Spleen (tissue), 7 donors: ENCODE measurements around the gene POTEF.
"Not testable (repeated sequence)": the region's sequence is repeated elsewhere in the genome, so short reads cannot be mapped to it uniquely, and the experiment has no call there.

Source experiments
- CTCF ChIP-seq, 11 experiments: fragments of 200-600 bp in 7 of 11; fragments of 450-650 bp in 4 of 11; sonication (generic) in 4 of 11; IDR thresholded peaks in 8 of 11; conservative IDR thresholded peaks in 3 of 11; 1 replicate in 7 of 11; 2 replicates in 4 of 11; pipeline versions ENCODE4 v1.4.0 to v1.8.0; 2016 to 2021; ENCODE audit warnings: antibody characterized with exemption in 11 of 11, inconsistent platforms in 4 of 11, mild to moderate bottlenecking in 1 of 11
- POLR2A ChIP-seq, 3 donors: fragments of 450-650 bp; IDR thresholded peaks; one replicate each; pipeline ENCODE4 v1.5.1; 2017; ENCODE audit warnings: antibody characterized with exemption in 3 of 3, mild to moderate bottlenecking in 1 of 3
- POLR2AphosphoS5 ChIP-seq, 3 donors: sonication (generic); formaldehyde crosslinking; IDR thresholded peaks; one replicate each; pipeline ENCODE4 v1.5.1; 2017; ENCODE audit warnings: antibody characterized with exemption in 3 of 3
- donor health status: DM: no; HTN: no; CAD: no; lungs with moderate emphysema.
- donor health status: DM: no; HTN: no; CAD: no.
- donor health status: DM: no; HTN: no; CAD: no.

DNA sequence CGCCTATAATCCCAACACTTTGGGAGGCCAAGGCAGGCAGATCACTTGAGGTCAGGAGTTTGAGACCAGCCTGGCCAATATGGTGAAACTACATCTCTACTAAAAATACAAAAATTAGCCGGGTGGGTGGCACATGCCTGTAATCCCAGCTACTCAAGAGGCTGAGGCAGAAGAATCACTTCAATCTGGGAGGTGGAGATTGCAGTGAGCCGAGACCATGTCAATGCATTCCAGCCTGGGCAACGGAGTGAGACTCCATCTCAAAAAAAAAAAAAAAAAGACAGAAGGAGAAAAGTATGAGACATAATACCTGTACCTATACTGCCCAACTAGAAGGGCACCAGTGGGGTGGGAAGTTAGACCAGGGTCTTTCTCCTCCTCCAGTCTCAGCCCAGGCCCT is 30.4 kb upstream of the POTEF start:
- TF ChIP-seq POLR2AphosphoS5 (IDR thresholded peaks at IDR 0.05); CTCF (IDR thresholded peaks at IDR 0.05 in 8 of 11, conservative IDR thresholded peaks at IDR 0.05 in 3 of 11); POLR2A (IDR thresholded peaks at IDR 0.05): not testable (repeated sequence)
